Thyroid gland (tissue), 4 donors: ENCODE measurements around the gene ANAPC2. TPM values are rescaled to one million over a fixed set of nuclear protein-coding genes. Genes with fewer than 3 reads are reported as not detected.

Experiments used
- DNase-seq, 2 donors: peaks; one replicate each; pipeline ENCODE4 v3.0.0-alpha.2; 2019
- H3K27ac ChIP-seq, 3 donors: fragments of 200-600 bp; sonication (generic); 1 replicate in 2 of 3; 2 replicates in 1 of 3; pipeline ENCODE4 v1.5.1; 2016 to 2019; ENCODE audit warnings: mild to moderate bottlenecking in 1 of 3, moderate library complexity in 1 of 3
- H3K27me3 ChIP-seq: fragments of 200-600 bp; sonication (generic); one replicate; pipeline ENCODE4 v1.5.1; 2019
- H3K36me3 ChIP-seq, 2 donors: fragments of 200-600 bp; sonication (generic); one replicate each; pipeline ENCODE4 v1.5.1; 2016 to 2019
- H3K4me1 ChIP-seq, 2 donors: fragments of 200-600 bp; sonication (generic); one replicate each; pipeline ENCODE4 v1.5.1; 2017 to 2019
- H3K4me3 ChIP-seq, 3 donors: fragments of 200-600 bp; sonication (generic); replicated peaks in 1 of 3; 1 replicate in 2 of 3; 2 replicates in 1 of 3; pipeline ENCODE4 v1.5.1; 2016; ENCODE audit warnings: mild to moderate bottlenecking in 1 of 3
- H3K9me3 ChIP-seq: fragments of 200-600 bp; sonication (generic); one replicate; pipeline ENCODE4 v1.5.1; 2017
- CTCF ChIP-seq, 6 experiments: fragments of 200-600 bp in 3 of 6; fragments of 450-650 bp in 3 of 6; sonication (generic) in 3 of 6; IDR thresholded peaks; one replicate each; pipeline ENCODE4 v1.5.1; 2016 to 2019; ENCODE audit warnings: antibody characterized with exemption in 6 of 6, mild to moderate bottlenecking in 2 of 6, inconsistent platforms in 1 of 6, moderate library complexity in 1 of 6
- POLR2A ChIP-seq, 2 donors: fragments of 450-650 bp; IDR thresholded peaks; one replicate each; pipeline ENCODE4 v1.6.1; 2017; ENCODE audit warnings: antibody characterized with exemption in 2 of 2, mild to moderate bottlenecking in 2 of 2, moderate library complexity in 1 of 2
- WGBS, 2 donors: methylation state at CpG; one replicate each; pipeline ENCODE4 v1.1.5; 2017; 5-methylcytosine and 5-hydroxymethylcytosine counted together
- intact Hi-C: fragments of 100-400 bp; cut with DNase I; formaldehyde crosslinking; loops from one replicate; pipeline ENCODE4 v1.15.1; 2023
- total RNA-seq, 4 donors: library from RNA; depleted of rRNA; stranded (reverse); fragments of >200 nt; gene quantifications; one replicate each; pipeline ENCODE4 v1.2.3, GENCODE V29; 2016

The ANAPC2 gene
- total RNA-seq, 4 donors from 2014 or later, result 25.6 to 34.1 (median 31.8) TPM

- Histone ChIP-seq H3K4me3 (no peak overlapping the region), H3K36me3 (no peaks in the 10 kb centered on the region), H3K27me3 (no peaks in the 10 kb centered on the region), H3K27ac (no peak overlapping the region), H3K4me1 (peaks cover 25 to 53% of the 10 kb centered on the region in 2 donors), H3K9me3 (no peaks in the 10 kb centered on the region)
- TF ChIP-seq POLR2A (IDR thresholded peaks at IDR 0.05), result no peak
- no peak for TF ChIP-seq CTCF (IDR thresholded peaks at IDR 0.05)
- WGBS, 2 donors, result 85 to 92% methylated on average over 4 to 9 of the region's 11 CpGs
- no peak for DNase-seq
- intact Hi-C loops, result no loop called here
These were observed 10.5 kb upstream of the ANAPC2 start for GRCh38 chr9:137198902-137199283.

- WGBS, 2 donors, result 82 to 88% methylated on average over 6 to 7 of the region's 19 CpGs
- TF ChIP-seq POLR2A (IDR thresholded peaks at IDR 0.05) (no peak), CTCF (IDR thresholded peaks at IDR 0.05) (no peak)
These were observed 9.9 kb upstream of the ANAPC2 start for GRCh38 chr9:137198051-137198901.

GRCh38 chr9:137195525-137196220 lies 7.3 kb upstream of the ANAPC2 start:
- 76 to 80% methylated on average over 15 to 16 of the region's 21 CpGs for WGBS, 2 donors
- Histone ChIP-seq H3K4me1 (peaks cover 19 to 31% of the 10 kb centered on the region in 2 donors), H3K27ac (no peak overlapping the region), H3K36me3 (peaks cover under 1 to 1% of the 10 kb centered on the region in 2 donors), H3K4me3 (no peak overlapping the region), H3K27me3 (no peaks in the 10 kb centered on the region), H3K9me3 (no peaks in the 10 kb centered on the region)
- intact Hi-C loops, result no loop called here
- no peak for TF ChIP-seq POLR2A (IDR thresholded peaks at IDR 0.05)
- no peak for TF ChIP-seq CTCF (IDR thresholded peaks at IDR 0.05)
- DNase-seq, result no peak

More at GRCh38 chr9:137198051-137198901, 9.9 kb upstream of the ANAPC2 start:
- H3K4me1 ChIP-seq, result peaks cover 19 to 47% of the 10 kb centered on the region in 2 donors
- intact Hi-C loops, result no loop called here
- H3K9me3 ChIP-seq, result no peaks in the 10 kb centered on the region
- no peak overlapping the region for H3K4me3 ChIP-seq
- no peak overlapping the region for H3K27ac ChIP-seq
- no peaks in the 10 kb centered on the region for H3K36me3 ChIP-seq
- H3K27me3 ChIP-seq, result no peaks in the 10 kb centered on the region
- DNase-seq, result peak in 1 of 2 donors; percentile 45

GRCh38 chr9:137194909-137195308 lies 6.5 kb upstream of the ANAPC2 start:
- no peaks in the 10 kb centered on the region for H3K9me3 ChIP-seq
- DNase-seq, result no peak
- no peak for TF ChIP-seq POLR2A (IDR thresholded peaks at IDR 0.05)
- no peak for TF ChIP-seq CTCF (IDR thresholded peaks at IDR 0.05)
- peaks cover 7 to 9% of the 10 kb centered on the region in 2 donors for H3K36me3 ChIP-seq
- no peaks in the 10 kb centered on the region for H3K27me3 ChIP-seq
- no peak overlapping the region for H3K4me3 ChIP-seq
- intact Hi-C loops, result no loop called here
- no peak overlapping the region for H3K27ac ChIP-seq
- 74 to 80% methylated on average over 10 of the region's 10 CpGs for WGBS, 2 donors
- peaks cover 24 to 35% of the 10 kb centered on the region in 2 donors for H3K4me1 ChIP-seq

GRCh38 chr9:137194388-137194787 lies 6.0 kb upstream of the ANAPC2 start:
- Histone ChIP-seq H3K9me3 (no peaks in the 10 kb centered on the region), H3K27me3 (no peaks in the 10 kb centered on the region), H3K4me1 (peaks cover 24 to 36% of the 10 kb centered on the region in 2 donors), H3K27ac (no peak overlapping the region), H3K36me3 (peaks cover 8 to 10% of the 10 kb centered on the region in 2 donors), H3K4me3 (no peak overlapping the region)
- TF ChIP-seq CTCF (IDR thresholded peaks at IDR 0.05) (no peak), POLR2A (IDR thresholded peaks at IDR 0.05) (no peak)
- WGBS, 2 donors, result 60% methylated on average over 1 of the region's 16 CpGs; no CpG with 5 or more reads in 1 of the 2 donors
- DNase-seq, result peak; percentile 36 to 49
- intact Hi-C loops, result no loop called here
